Mucosa of descending colon (tissue), 3 donors: ENCODE measurements around the gene FAM47E. TPM values are rescaled to one million over a fixed set of nuclear protein-coding genes. Genes with fewer than 3 reads are reported as not detected.
A peak's percentile ranks its signal among the peaks of the same experiment; 100 is the strongest.

ENCODE experiments used
- ATAC-seq: fragments of 200-7000 bp; cut with Tn5 transposase; one replicate; pipeline ENCODE4 v1.9.1; 2020; ENCODE audit warnings: mild to moderate bottlenecking, moderate library complexity
- DNase-seq, 3 donors: peaks; one replicate each; pipeline ENCODE4 v3.0.0-alpha.2; 2020
- H3K36me3 ChIP-seq: fragments of 200-600 bp; one replicate; pipeline ENCODE4 v1.8.0; 2021; ENCODE audit warnings: low read depth, mild to moderate bottlenecking
- H3K4me1 ChIP-seq: fragments of 200-600 bp; one replicate; pipeline ENCODE4 v1.8.0; 2021; ENCODE audit warnings: low read depth, mild to moderate bottlenecking
- H3K4me3 ChIP-seq: fragments of 200-600 bp; one replicate; pipeline ENCODE4 v1.8.0; 2021; ENCODE audit warnings: mild to moderate bottlenecking
- H3K9me3 ChIP-seq: fragments of 200-600 bp; one replicate; pipeline ENCODE4 v1.8.0; 2021; ENCODE audit warnings: mild to moderate bottlenecking
- intact Hi-C, 2 donors: fragments of 100-400 bp; cut with DNase I in 1 of 2; cut with micrococcal nuclease in 1 of 2; formaldehyde crosslinking; loops; one replicate each; pipeline versions ENCODE4 v1.11.0 to v1.11.1; 2022; cut with DNase I, micrococcal nuclease
- total RNA-seq, 3 donors: library from RNA; stranded (reverse); fragmentation: NEBNext Ultra II Directional in 2 of 3; extraction: Animal tissue kit (Norgen Biotek cat#: 25700) in 2 of 3; gene quantifications; one replicate each; pipeline versions ENCODE4 v1.2.1 to v1.2.4, GENCODE V29; 2021 to 2023
- TF ChIP-seq, protein P1 (sequence below): fragments of 200-600 bp; IDR thresholded peaks from one replicate; pipeline ENCODE4 v1.8.0; 2022; ENCODE audit warnings: antibody characterized with exemption, mild to moderate bottlenecking
- donor health status: DM: no; HTN: no; CAD: no; lungs with moderate emphysema.
- donor health status: DM: no; HTN: no; CAD: no.
- donor health status: DM: no; HTN: yes; CAD: no.

The FAM47E gene
- total RNA-seq, 3 donors from 2014 or later: 3.3 to 9.8 (median 6.1) TPM

DNA sequence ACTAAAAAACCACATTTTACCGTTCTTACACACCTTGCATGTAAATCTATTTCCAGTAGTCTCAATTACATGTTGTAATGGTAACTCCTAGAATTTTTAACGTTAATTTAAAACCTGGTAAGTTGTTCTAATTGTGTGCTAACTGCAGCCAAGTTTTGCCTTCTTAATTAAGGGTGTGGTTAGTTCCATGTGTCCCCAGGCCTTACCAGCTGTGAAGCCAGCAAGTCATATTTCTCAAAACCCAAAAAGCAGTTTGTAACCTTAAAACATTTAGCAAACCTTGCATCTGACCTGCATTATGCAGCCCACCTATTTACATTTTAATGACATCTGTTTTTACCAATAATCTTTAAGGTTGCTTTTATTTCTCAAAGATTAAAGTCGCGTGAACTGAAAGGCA is 18.4 kb upstream of the FAM47E start:
- TF ChIP-seq, protein P1, sequence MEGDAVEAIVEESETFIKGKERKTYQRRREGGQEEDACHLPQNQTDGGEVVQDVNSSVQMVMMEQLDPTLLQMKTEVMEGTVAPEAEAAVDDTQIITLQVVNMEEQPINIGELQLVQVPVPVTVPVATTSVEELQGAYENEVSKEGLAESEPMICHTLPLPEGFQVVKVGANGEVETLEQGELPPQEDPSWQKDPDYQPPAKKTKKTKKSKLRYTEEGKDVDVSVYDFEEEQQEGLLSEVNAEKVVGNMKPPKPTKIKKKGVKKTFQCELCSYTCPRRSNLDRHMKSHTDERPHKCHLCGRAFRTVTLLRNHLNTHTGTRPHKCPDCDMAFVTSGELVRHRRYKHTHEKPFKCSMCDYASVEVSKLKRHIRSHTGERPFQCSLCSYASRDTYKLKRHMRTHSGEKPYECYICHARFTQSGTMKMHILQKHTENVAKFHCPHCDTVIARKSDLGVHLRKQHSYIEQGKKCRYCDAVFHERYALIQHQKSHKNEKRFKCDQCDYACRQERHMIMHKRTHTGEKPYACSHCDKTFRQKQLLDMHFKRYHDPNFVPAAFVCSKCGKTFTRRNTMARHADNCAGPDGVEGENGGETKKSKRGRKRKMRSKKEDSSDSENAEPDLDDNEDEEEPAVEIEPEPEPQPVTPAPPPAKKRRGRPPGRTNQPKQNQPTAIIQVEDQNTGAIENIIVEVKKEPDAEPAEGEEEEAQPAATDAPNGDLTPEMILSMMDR: no peak
- peaks cover 2% of the 10 kb centered on the region for H3K9me3 ChIP-seq
- ATAC-seq (no peak), DNase-seq (no peak)
- no peak overlapping the region for H3K4me3 ChIP-seq
- H3K36me3 ChIP-seq: no peaks in the 10 kb centered on the region
- H3K4me1 ChIP-seq: peaks cover 15% of the 10 kb centered on the region
- intact Hi-C loops: no loop called here

DNA sequence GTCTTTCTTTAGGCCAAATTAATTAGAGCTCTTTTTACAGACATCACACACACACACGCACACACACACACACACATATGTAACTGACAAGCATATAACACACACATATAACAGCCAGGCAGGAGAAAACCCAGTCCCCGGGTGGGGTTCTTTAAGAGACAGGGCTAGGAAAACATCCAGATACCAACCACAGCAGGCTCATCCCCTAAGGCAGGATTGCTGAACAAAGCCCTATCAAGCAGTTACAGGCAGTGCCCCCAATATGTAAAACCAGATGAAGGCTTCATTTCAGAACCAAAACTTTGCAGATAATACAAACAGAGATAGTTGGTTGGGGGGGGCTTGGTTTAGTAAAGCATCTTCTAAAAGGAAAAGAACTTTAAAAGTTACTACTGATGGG is 18.0 kb upstream of the FAM47E start:
- H3K4me3 ChIP-seq: no peak overlapping the region

DNA sequence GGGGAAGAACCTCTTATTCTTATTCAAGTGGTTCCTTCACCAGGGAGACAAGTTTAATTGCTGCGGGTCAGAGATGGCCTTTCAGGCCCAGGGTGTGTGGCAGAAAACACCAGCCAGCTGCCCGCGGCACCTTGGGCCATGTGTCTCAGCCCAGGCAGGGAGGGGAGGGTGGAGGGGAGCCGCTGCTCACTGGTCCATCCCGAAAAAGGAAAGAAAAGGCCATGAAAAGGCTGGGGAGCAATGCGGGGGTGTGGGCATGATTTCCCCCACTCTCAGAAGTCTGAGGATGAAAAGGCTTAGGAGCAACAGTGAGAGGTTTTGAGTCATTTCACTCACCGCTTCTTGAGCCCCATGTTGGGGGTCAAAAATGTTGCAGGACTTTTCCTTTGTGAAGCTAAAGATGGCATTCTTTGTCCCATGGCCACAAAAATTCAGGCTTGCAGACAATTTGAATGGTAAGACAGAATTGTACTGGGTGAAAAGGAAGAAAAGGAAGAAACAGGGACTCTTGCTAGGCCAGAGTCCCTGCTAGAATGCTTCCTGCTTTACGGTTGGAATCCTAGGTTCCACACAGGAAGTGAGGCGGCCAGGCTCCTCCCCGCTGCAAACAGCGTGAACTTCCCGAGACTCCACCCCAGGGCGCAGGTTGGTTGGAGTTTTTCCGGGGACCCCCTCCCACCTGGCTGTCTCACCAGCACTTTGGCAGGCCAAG is 17.4 kb upstream of the FAM47E start:
- ATAC-seq (no peak), DNase-seq (peak in 2 of 3 donors; percentile 56 to 79)
- no peak overlapping the region for H3K4me3 ChIP-seq

More for the DNA sequence above, 18.0 kb upstream of the FAM47E start:
- peaks cover 15% of the 10 kb centered on the region for H3K4me1 ChIP-seq
- DNase-seq (no peak), ATAC-seq (no peak)
- TF ChIP-seq, protein P1: no peak
- H3K9me3 ChIP-seq: no peaks in the 10 kb centered on the region
- no peaks in the 10 kb centered on the region for H3K36me3 ChIP-seq
- intact Hi-C loops: no loop called here

DNA sequence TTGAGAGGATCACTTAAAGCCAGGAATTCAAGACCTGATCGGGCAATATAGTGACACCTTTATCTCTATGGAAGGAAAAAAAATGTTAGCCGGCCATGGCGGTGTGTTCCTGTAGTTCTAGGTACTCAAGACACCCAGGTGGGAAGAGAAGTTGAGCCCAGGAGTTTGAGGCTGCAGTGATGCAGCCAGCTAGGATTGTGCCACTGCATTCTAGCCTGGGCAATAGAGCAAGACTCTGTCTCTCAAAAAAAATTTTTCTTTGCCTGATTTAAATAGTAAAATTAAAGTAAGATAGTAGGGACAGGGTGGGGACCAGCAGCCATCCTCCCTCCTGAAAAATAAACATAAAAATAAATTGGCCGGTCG is 16.9 kb upstream of the FAM47E start:
- no peak overlapping the region for H3K4me3 ChIP-seq

More for the DNA sequence above, 17.4 kb upstream of the FAM47E start:
- H3K4me1 ChIP-seq: peaks cover 15% of the 10 kb centered on the region
- H3K36me3 ChIP-seq: no peaks in the 10 kb centered on the region
- TF ChIP-seq, protein P1: no peak
- intact Hi-C loops: no loop called here
- no peaks in the 10 kb centered on the region for H3K9me3 ChIP-seq

DNA sequence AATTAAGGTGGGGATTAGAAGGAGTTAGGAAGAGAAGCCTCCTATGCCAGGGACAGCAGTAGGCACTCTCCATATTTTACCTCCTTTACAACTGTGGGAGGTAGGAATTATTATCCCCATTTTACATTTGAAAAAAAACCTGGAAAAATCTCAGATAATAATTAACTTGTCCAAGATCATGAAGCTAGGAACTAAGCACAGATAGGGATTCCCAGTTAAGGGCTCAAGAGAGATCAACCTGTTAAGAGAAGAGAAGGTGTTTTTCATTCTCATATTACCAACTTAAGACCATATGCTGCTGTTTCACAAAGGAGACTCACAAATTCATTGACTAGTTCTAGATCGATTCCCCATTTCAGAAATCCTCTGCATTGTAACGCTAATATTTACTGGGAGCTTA is 16.1 kb upstream of the FAM47E start:
- no peaks in the 10 kb centered on the region for H3K36me3 ChIP-seq
- TF ChIP-seq, protein P1: no peak
- no peak for DNase-seq

More for the DNA sequence above, 16.9 kb upstream of the FAM47E start:
- no peak for ATAC-seq
- Histone ChIP-seq H3K9me3 (no peaks in the 10 kb centered on the region), H3K4me1 (peaks cover 15% of the 10 kb centered on the region), H3K36me3 (no peaks in the 10 kb centered on the region)
- TF ChIP-seq, protein P1: no peak
- no peak for DNase-seq
- intact Hi-C loops: no loop called here

More for the DNA sequence above, 16.1 kb upstream of the FAM47E start:
- Histone ChIP-seq H3K4me1 (peaks cover 15% of the 10 kb centered on the region), H3K9me3 (peaks cover 5% of the 10 kb centered on the region), H3K4me3 (no peak overlapping the region)
- intact Hi-C loops: no loop called here
- peak; percentile 6 for ATAC-seq
